ENCODE data around the gene LAMA3.
A peak's percentile ranks its signal among the peaks of the same experiment; 100 is the strongest.

Gene LAMA3

DNA sequence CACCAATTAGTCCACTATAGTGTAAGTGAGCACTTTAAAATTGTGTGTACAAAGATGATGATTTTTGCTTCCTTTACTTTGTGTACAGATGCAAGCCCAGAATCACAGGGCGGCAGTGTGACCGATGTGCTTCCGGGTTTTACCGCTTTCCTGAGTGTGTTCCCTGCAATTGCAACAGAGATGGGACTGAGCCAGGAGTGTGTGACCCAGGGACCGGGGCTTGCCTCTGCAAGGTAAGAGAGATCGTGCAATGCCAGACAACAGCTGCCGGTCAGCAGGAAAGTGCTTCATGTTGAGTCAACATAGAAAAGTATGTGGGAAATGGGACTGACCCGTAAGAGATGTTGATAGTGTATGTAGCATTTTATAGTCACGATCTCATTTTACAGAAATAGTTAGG, 168.5 kb downstream of the LAMA3 start:
- no peak for DNase-seq

DNA sequence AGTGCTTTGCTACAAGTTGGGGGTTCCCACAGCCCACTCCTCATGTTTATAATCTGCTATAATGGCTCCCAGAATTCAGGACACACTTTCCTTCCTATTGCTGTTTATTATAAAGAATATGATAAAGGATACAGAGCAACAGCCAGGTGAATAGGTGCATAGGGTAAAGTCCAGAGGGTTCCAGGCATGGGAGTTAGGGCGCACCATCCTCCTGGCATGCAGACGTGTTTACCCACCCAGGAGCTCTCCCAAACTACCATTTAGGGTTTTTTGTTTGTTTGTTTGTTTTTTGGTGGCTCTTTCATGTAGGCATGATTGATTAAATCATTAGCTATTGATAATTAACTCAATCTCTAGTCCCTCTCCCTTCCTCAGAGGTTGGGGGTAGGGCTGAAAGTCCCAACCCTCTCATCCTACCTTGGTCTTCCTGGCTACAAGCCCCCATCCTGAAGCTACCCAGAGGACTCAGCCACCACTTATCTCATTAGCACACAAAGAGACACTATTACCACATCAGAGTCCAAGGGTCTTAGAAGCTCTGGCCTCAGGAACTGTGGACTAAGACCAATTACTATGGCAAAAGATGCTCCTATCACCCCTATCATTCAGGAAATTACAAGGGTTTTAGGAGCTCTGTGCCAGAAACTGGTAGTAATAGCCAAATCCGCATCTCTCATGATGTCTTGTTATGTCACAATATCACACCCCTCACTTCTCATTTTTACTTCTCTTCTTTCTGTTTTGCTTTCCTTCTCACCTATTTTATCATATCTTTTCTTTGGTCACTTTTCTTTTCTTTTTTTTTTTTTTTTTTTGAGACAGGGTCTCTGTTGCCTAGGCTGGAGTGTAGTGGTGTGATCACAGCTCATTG, 170.4 kb downstream of the LAMA3 start:
- DNase-seq, result no peak

DNA sequence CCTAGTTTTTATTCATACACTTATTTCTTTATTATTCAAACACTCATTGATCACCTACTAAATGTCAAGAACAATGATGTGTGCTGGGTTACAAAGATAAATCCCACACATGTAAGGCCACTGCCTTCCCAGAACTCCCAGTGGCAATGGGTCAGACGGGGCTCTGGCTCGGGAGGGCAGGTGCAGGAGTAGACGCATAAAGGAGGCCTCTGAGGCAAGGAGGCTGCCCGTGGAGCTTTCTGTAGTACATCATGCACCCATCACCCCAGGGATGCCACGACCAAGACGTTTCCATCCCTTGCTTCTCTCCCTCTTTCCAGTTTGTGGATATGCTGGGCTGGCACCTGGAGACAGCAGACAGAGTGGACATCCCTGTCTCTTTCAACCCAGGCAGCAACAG, 172.1 kb downstream of the LAMA3 start:
- no peak for DNase-seq

DNA sequence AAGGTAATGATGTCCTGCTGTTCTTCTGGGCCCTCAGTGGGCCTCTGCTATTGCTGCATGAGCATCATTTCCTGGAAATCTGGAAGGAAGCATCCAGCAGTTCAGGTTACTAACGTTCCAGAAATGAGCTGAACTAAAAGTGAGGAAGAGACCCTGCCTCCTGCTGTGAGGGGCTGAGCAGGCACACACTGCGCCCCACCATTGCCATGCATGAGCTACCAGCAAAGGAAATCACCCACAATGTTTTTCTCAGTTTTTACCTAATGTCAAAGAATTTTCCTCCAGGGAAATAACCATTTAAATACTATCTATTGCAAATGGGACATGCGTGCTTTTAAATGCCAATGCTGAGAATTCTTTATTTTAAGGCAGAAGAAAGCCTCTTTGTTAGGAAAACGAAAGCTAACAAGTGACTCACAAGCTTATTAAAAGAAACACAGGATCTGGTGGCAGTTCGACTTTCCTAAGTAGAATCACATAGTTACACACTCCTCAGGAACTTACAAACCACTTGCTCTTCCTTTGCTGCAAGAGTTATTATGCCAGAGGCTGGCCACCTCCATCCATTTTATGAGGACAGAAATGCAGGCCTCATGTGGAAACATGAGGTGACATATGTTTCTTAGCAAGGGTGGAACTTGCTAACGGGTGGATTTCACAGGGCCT, 172.7 kb downstream of the LAMA3 start:
- no peak for DNase-seq

DNA sequence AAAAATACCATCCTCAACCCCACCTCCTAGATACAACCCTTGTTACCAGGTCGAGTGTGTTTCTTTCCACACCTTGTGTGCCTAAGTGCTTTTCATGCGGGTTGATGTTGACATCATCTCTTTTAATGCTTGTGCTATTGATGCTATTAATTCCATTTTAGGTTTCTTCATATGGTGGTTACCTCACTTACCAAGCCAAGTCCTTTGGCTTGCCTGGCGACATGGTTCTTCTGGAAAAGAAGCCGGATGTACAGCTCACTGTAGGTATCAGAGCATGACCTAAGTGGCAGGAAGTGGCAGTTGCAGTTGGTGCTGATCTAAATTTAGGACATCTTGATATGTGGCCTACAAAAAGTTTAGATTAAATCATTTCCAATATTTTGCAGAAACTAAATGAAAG, 175.4 kb downstream of the LAMA3 start:
- no peak for DNase-seq

DNA sequence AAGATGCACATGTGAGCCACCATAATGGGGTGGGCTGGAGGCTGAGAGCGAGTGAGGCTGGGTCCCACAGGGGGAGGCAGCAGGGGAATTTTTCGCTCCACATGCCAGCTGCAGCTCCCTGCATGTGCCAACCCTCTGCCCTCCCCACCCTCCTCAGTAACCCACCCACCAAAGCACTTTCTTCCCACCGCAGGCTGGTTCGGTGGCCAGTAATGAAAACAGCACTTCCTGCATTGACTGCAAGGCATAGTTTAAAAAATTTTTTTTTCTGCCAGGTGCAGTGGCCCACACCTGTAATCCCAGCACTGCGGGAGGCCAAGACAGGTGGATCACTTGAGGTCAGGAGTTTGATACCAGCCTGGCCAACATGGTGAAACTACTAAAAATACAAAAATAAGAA, 177.8 kb downstream of the LAMA3 start:
- DNase-seq, result no peak

DNA sequence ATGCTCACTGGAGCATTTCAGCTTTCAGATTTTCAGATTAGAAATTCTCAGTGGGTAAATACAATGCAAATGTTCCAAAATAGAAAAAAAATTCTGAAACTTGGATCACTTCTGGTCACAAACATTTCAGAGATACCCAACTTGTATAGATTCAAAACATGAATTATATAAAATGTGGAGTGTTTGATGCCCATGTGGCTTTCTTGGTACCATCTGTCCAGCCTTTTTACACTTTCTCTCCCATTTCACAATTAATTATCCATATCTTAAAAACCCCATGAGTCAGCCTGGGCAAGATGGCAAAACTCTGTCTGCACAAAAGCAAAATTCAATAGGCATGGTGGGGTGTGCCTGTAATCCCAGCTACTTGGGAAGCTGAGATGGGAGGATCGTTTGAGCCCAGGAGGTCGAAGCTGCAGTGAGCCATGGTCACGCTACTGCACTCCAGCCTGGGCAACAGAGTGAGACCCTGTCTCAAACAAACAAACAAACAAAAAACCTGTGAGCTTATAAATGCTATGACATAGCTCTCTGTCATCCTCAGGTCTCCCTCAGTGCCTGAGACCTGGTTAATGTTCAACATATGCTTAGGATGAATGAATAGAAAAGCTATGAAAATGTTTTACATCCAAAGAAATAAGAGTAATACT, 179.0 kb downstream of the LAMA3 start:
- DNase-seq, result no peak

DNA sequence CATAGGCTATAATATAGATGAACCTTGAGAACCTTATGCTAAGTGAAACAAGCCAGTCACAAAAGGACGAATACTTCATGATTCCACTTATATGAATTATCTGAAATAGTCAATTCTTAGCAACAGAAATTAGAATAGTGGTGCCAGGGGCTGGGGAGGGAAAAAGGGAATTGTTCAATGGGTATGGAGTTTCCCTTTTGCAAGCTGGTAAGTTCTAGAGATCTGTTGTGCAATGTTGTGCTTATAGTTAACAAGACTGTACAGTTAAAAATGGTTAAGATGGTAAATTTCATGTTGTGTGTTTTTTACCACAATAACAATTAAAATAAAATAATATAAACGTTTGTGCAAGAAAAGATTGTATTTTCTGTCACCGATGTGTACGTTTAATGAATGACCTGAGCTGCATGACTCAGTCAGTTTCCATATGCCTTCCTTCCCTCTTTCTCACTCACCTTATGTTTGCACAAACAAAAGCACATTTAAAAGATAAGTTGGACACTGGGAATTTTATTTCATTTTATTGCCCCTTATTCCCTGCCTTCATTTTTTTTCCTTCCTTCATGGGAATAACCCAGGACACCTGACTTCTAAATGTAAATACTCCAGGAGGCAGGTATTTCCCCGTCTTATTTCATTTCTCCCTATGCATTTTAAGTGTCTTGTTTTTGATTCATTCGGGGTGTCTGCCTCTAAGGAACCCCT, 181.6 kb downstream of the LAMA3 start:
- DNase-seq, result no peak

DNA sequence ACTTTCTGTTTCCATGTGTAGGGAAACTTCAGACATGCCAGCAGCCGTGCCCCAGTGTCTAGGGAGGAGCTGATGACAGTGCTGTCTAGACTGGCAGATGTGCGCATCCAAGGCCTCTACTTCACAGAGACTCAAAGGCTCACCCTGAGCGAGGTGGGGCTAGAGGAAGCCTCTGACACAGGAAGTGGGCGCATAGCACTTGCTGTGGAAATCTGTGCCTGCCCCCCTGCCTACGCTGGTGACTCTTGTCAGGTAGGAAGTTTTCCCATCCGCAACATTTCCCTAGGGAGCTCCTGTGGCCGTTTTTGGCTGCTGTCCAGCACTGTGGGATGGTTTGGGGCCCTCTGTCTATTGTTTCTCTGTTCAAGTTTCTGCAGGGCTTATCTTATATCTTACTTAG, 182.2 kb downstream of the LAMA3 start:
- no peak for DNase-seq

DNA sequence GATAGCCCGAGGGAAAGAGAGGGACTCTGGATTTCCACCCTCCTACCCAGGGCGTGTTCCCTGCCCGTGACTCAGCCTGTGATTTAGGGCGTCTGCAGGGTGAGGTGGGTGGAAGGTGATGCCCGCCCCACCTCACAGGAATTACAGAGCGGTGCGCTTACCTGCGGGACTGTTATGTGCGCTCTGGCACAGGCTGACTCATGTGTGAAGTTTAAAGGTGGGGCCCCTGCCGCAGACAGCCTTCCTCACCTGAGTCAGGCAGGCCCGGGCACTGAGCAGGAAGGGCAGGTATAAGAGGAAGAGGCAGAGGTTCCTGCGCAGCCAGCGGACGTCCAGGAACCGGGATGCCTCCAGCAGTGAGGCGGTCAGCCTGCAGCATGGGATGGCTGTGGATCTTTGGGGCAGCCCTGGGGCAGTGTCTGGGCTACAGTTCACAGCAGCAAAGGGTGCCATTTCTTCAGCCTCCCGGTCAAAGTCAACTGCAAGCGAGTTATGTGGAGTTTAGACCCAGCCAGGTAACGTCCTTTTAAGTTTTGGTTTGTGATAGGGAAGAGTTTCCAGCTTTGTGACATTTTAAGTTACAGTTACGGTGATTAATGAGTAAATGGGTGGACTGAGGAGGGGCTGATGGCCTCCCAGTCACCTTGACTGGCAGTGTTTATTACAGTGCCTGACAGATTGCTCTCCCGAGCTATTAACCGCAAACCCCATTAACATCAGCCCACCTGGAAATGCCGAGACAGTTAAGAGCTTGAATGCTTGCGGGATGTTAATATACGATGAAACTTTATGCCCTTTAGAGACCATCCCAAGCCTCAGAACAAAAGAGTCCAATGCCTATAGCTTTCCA, 183.7 kb downstream of the LAMA3 start:
- no peak for DNase-seq

DNA sequence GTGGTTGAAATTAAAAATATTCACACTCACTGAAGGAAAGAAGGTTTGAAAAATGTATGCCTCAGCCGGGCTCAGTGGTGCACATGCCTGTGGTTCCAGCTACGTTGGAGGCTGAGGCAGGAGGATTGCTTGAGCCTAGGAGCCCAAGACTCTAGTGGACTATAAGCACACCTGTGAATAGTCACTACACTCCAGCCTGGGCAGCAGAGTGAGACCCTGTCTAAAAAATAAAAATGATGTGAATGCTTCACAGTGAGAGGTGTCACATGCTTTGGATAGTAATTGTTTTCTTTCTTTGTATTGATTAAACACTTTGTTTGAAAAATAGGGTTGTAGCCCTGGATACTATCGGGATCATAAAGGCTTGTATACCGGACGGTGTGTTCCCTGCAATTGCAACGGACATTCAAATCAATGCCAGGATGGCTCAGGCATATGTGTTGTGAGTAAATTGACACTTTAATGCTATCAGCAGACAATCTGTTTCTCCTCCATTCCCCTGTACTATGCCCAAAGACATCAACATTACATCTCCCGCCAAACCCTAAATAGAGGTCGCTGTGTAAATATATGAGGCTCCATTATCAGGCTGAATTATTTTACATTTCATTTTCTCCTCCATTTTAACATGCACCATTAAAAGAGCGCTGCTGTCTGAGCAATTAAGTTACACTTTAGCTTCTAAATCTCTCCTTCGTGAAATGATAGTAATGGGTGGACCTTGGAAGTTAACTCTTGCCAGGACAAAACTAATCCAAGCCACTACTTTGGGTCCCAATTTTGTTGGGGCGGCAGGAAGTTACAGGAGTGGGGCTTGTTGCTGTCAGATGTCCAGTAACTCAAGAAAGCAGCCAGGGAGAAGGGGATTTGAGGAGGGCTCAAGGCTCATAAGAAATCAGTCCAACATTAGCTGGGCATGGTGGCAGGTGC, 187.0 kb downstream of the LAMA3 start:
- DNase-seq, result no peak

DNA sequence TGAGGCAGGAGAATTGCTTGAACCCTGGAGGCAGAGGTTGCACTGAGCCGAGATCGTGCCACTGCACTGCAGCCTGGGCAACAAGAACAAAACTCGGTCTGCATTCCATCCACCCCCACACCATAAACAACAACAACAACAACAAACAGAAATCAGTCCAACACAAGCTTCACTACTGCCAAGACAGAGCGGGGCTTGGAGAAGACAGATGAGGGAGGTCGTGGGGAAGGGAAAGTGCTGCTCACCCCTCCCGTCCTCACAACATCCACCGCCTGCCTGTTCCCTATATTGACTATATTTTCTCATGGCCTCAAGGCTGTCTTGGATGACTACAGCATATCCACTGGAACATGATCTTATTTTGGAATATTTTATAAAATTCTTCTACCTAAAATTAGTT, 187.7 kb downstream of the LAMA3 start:
- DNase-seq, result no peak

DNA sequence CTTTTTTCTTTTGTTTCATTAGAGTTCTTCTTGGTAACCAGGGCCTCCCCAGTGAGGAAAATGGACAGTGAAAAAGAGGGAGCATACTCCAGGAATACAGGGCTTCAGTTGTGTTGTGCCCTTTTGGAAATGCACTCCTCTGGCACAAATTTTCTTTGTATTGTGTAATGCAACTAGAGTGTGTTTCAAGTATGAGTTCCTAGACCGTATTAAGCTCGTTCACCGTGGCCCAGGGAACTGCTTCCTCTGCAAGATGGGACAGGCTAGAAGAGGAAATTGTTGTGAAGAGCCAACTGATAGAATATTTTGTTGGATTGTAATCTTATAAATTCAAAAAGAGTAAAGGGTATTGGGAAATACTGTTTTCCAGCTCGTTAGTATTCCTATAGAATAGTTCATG, 188.1 kb downstream of the LAMA3 start:
- no peak for DNase-seq

DNA sequence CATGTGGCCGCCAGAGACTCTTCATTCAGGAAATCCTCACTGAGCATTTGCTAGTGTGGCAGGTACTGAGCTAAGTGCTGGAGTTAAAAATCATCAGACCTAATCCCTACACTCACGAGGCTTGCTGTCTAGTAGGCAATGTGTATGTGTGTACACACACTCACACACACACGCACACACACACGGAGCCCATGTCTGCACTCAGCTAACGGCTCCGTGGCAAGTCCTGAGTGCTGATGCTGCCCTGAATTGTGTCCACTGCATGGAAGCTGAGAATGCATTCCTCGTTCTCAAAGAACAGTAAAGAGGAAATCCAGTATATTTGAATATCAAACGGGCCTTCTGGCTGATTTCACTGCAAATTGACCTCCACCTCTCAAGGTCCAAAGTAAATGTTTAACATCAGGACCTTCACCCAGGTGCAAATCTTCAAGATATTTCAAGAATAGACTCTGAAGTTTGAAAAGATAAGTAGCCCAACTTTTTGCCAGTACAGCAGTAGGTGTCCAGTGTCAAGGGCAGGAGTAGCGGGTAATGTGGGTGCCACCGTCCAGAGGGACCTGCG, 189.2 kb downstream of the LAMA3 start:
- DNase-seq, result no peak

DNA sequence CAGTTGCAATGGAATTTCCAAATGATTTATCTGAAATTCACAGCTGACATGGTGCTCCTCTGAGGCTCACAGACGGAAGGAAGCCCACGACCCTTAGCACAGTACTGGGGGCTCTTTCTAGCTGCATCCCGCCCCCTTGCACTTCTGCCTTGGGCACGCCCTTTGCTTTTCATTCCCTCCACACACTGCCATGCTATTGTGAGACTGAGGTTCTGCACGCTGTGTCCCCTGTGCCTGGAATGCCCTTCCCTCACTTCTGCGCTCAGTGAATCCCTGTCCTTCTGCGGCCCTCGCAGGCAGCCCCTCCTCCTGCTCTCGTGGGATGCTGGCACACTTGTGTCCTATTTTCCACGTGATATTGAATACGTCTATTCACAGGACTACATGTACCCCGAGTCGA, 189.9 kb downstream of the LAMA3 start:
- DNase-seq, result no peak

DNA sequence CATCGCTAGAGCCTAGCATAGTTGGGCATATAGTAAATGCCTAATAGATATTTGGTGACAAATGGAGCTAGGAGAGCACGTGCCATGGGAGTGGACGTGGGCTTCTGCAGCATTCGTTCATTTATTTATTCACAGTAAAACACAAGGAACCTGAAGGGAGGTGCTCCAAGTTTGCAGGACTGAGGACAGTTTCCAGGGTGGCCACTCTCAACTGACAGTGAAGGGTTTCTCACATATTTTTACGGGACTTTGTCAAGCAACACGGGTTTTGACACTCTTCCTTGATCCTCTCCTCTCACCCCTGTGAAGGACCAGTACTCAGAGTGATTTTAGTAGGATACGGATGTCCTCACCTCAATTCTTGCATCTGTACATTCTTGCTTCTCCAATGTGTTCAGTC, 190.3 kb downstream of the LAMA3 start:
- no peak for DNase-seq

DNA sequence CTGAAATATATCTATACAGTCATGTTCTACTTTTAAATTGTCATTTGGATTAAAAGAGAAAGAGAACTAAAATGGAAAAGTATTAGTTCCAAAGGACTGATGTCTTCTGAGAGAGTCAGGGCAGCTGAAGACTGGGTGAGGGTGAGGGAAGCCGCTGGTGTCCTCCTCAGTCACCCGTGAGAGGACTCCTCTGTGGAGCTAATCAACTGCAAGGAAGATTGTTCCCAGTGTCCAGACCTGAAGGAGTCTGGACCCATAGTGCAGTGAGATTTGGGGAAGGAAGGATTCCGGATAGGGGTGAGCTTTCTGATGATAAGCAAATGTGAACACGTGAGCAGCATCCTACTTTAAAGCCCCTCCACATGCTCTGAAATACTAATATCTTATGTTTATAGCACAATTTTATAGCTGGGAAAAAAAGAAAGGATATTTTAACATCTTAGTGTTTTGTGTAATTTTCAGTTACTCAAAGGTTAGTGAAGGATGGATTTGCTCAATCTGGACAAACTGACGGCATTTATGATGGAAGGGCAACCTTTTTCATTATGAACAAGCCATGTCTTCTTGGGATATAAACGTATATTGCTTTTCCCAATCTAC, 190.8 kb downstream of the LAMA3 start:
- DNase-seq, result no peak

DNA sequence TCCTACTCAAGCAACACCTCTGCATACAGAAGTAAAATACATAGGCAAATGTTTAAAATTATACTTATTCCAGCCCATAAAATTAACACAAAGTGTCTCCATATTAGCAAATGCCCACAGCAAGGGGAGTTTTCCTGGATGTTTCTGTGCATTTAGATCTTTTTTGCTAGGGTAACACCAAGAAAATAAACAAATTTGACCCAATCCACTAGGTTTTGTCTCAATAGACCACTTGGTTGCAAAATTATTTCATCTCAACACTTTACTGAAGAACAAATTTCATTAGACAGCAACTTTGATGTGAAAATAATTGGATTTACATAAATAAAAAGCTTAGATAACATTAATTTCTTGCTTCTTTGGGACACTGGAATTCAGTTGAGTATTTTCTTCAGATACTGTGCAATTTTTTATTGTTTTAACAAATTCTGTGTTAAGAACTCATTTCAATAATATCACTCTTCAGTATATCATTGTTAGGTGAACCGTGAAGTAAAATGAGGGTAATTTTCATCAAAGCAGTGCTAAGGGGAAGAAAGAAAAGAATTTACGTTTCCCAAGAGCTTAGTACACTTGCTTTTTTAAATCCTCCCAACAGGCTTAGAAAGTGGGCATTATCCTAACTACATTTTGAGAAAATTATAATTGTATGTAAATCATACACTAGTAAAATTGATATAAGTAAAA, 191.8 kb downstream of the LAMA3 start:
- DNase-seq, result no peak

DNA sequence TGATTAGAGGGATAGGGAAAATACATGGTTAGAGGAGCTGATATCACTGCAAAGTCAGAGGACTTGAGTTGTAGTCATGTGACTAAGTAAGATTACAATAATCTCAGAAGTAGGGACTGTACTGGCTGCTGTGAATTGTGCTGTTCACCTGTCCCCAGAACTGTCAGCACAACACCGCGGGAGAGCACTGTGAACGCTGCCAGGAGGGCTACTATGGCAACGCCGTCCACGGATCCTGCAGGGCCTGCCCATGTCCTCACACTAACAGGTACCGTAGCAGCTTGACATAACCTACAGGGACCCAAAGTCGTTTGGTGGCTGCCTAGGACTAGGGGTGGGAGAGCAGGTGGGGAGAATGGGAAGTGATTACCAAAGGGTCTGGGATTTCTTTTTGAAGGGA, 192.5 kb downstream of the LAMA3 start:
- DNase-seq, result peak; percentile 25

Data from NCI-H187 treated with DMSO at 0.1 percent for 48 hours (cell line).